GM12892 (cell line): Measurements from ENCODE around the gene ATP8B1.

ENCODE experiments used
- POLR2A ChIP-seq: IDR thresholded peaks from 2 replicates; pipeline ENCODE4 v1.6.1; 2011; ENCODE audit warnings: low read depth, low read length, control low read depth
- TAF1 ChIP-seq: IDR thresholded peaks from 2 replicates; pipeline ENCODE4 v1.6.1; 2011; ENCODE audit warnings: low read depth, mild to moderate bottlenecking, control low read depth, low read length, borderline replicate concordance

- no peak for TF ChIP-seq TAF1
- no peak for TF ChIP-seq POLR2A
Observed at GRCh38 chr18:57782049-57782448, 21.1 kb downstream of the ATP8B1 start.
